Esophagus muscularis mucosa (tissue), 4 donors: ENCODE results near the gene PLEKHS1.

Experiments used
- CTCF ChIP-seq, 3 experiments: fragments of 200-600 bp in 2 of 3; fragments of 450-650 bp in 1 of 3; sonication (generic) in 2 of 3; IDR thresholded peaks; one replicate each; pipeline ENCODE4 v1.5.1; 2017 to 2019; ENCODE audit warnings: antibody characterized with exemption in 3 of 3, mild to moderate bottlenecking in 2 of 3, moderate library complexity in 1 of 3
- EP300 ChIP-seq: sonication (generic); formaldehyde crosslinking; IDR thresholded peaks from one replicate; pipeline ENCODE4 v1.6.1; 2017; ENCODE audit warnings: antibody characterized with exemption
- POLR2A ChIP-seq: fragments of 450-650 bp; IDR thresholded peaks from one replicate; pipeline ENCODE4 v1.6.1; 2017; ENCODE audit warnings: antibody characterized with exemption, moderate library complexity, mild to moderate bottlenecking, low read depth

DNA sequence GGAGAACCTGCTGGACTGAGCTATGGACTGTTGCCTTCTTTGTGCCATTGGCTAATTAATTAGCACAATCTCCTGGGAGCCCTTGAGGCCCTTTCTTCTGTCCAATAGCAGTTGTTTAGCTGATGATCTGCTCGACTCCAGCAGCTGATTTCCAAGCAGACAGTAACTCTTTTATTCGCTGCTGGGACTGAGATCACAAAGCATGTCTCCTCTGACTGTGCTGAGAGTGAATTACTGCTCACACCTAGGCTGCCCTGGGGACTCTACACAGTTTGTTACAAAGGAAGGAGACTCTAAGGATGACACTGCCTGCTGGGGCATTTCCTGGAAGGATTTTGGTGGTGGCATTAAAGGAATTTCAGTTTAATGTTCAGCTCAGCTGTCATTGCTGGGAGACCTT is 40.3 kb upstream of the PLEKHS1 start:
- TF ChIP-seq POLR2A (no peak), EP300 (no peak), CTCF (IDR thresholded peaks at IDR 0.05) (no peak)
